ENCODE results near the gene KIF1B. TPM values are rescaled to one million over a fixed set of nuclear protein-coding genes. Genes with fewer than 3 reads are reported as not detected.

Gene KIF1B
- total RNA-seq, 4 donors from 2014 or later: 53.0 to 78.2 (median 64.8) TPM

DNA sequence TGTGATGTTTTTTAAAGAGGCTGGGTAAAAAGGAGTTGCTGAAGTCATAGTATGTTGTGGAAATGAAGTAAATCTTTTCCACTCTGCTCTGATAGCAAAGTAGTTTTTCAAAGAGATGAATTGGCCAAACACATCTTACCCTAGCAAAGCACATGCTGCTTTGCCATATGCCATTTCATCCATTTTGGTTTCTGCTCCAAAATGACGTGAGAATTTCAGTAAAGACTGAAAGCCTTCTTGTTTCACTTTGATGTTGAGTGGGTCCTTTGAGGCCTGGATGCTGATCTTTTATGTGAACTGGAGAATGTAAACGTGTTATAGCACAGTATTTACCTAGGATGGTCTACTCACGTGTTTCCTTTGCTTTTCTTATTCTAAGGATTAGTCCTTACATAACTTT is 115.2 kb downstream of the KIF1B start:
- Histone ChIP-seq H3K9me3 (no peaks in the 10 kb centered on the region), H3K36me3 (peaks cover 15 to 84% (median 51%) of the 10 kb centered on the region in 4 donors), H3K27me3 (no peaks in the 10 kb centered on the region), H3K4me3 (no peak overlapping the region), H3K4me1 (no peaks in the 10 kb centered on the region), H3K27ac (replicated peaks in 1 of 4) (no peak overlapping the region)
- TF ChIP-seq POLR2A (IDR thresholded peaks at IDR 0.05; ENCODE audit: low read depth) (no peak), EP300 (IDR thresholded peaks at IDR 0.05) (no peak), POLR2AphosphoS5 (IDR thresholded peaks at IDR 0.05) (no peak)
- TF ChIP-seq, protein P1, sequence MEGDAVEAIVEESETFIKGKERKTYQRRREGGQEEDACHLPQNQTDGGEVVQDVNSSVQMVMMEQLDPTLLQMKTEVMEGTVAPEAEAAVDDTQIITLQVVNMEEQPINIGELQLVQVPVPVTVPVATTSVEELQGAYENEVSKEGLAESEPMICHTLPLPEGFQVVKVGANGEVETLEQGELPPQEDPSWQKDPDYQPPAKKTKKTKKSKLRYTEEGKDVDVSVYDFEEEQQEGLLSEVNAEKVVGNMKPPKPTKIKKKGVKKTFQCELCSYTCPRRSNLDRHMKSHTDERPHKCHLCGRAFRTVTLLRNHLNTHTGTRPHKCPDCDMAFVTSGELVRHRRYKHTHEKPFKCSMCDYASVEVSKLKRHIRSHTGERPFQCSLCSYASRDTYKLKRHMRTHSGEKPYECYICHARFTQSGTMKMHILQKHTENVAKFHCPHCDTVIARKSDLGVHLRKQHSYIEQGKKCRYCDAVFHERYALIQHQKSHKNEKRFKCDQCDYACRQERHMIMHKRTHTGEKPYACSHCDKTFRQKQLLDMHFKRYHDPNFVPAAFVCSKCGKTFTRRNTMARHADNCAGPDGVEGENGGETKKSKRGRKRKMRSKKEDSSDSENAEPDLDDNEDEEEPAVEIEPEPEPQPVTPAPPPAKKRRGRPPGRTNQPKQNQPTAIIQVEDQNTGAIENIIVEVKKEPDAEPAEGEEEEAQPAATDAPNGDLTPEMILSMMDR (IDR thresholded peaks at IDR 0.05): no peak
- intact Hi-C loops (cut with DNase I): no loop called here
- 73% methylated on average over 3 of the region's 3 CpGs for WGBS
- DNase-seq (ENCODE audit: extremely low spot score): no peak

DNA sequence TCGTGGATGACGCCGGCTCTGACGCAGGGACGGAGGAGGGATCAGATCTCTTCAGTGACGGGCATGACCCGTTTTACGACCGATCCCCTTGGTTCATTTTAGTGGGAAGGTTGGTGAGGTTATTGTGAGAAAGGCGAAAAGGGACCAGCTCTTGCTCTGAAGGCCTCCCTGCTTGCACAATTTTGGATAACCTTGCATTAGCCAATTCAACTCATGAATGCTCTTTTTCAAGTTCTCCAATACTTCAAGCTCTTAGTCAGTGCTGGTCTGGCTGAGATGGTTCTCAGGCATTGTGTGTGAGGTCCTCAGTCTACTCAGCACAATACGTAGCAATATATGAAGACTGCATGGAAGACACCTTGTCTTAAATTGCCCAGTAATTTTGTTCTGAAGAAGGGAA is 115.9 kb downstream of the KIF1B start:
- Histone ChIP-seq H3K9me3 (no peaks in the 10 kb centered on the region), H3K4me1 (no peaks in the 10 kb centered on the region), H3K27ac (replicated peaks in 1 of 4) (no peak overlapping the region), H3K4me3 (no peak overlapping the region), H3K27me3 (no peaks in the 10 kb centered on the region), H3K36me3 (peaks cover 15 to 91% (median 51%) of the 10 kb centered on the region in 4 donors)
- DNase-seq (ENCODE audit: extremely low spot score): no peak
- TF ChIP-seq EP300 (IDR thresholded peaks at IDR 0.05): no peak
- TF ChIP-seq POLR2AphosphoS5 (IDR thresholded peaks at IDR 0.05): no peak
- no peak for TF ChIP-seq POLR2A (IDR thresholded peaks at IDR 0.05; ENCODE audit: low read depth)
- TF ChIP-seq, protein P1 (IDR thresholded peaks at IDR 0.05): no peak
- intact Hi-C loops (cut with DNase I): no loop called here
- WGBS: 97% methylated on average over 11 of the region's 11 CpGs

DNA sequence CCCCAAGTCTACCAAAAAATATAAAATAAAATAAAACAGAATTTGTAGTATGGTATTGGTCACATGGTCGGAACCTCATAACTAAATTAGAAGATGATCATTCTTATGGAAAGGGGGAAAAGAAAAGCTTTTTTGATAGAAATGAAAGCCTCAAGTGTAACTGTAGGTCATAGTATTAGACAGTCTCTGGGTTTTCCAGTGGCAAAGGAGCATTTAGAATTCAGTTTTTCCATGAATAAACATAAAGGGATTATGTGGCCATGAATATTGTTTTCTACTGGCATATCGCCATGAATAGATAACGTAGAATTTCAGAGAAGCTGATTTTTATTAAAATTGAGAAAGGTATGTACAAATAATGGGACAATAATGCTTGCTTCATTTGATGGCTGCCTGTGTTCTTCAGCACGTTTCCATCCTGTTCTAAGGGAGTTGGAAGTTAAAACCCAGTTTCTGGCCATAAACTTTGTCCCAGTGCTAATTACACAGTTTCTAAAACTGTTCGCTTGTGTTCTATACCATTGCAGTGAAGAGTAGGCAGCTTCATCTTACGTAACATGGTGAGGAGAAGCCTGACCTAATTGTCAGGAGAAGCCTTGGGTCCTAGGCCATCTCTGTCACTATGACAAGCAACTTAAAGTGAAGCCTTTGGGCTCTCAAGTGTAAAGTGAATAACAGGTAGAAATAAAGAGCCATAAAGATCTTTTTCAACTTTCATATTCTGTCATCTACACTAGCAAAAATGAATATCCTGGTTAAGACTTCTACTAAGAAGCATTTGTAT is 118.0 kb downstream of the KIF1B start:
- Histone ChIP-seq H3K27ac (replicated peaks in 1 of 4) (no peak overlapping the region), H3K4me3 (no peak overlapping the region), H3K4me1 (no peaks in the 10 kb centered on the region), H3K36me3 (peaks cover 15 to 83% (median 46%) of the 10 kb centered on the region in 4 donors), H3K27me3 (no peaks in the 10 kb centered on the region), H3K9me3 (no peaks in the 10 kb centered on the region)
- 85% methylated on average over 6 of the region's 6 CpGs for WGBS
- intact Hi-C loops (cut with DNase I): no loop called here
- no peak for DNase-seq (ENCODE audit: extremely low spot score)
- TF ChIP-seq, protein P1 (IDR thresholded peaks at IDR 0.05): no peak
- no peak for TF ChIP-seq POLR2A (IDR thresholded peaks at IDR 0.05; ENCODE audit: low read depth)
- no peak for TF ChIP-seq POLR2AphosphoS5 (IDR thresholded peaks at IDR 0.05)
- no peak for TF ChIP-seq EP300 (IDR thresholded peaks at IDR 0.05)

GRCh38 chr1:10337436-10337835 is 127.1 kb downstream of the KIF1B start:
- no peak for DNase-seq (ENCODE audit: extremely low spot score)
- H3K4me3 ChIP-seq: no peak overlapping the region
- no peak overlapping the region for H3K27ac ChIP-seq (replicated peaks in 1 of 4)
- no peaks in the 10 kb centered on the region for H3K9me3 ChIP-seq
- intact Hi-C loops (cut with DNase I): loop anchor here (5.0 to 10.0 kb wide), 2 partner anchors 130 to 383 kb away; no protein-coding TSS in a partner anchor
- peaks cover 45 to 96% (median 58%) of the 10 kb centered on the region in 4 donors for H3K36me3 ChIP-seq
- 65% methylated on average over 3 of the region's 3 CpGs for WGBS
- TF ChIP-seq, protein P1 (IDR thresholded peaks at IDR 0.05): no peak
- TF ChIP-seq EP300 (IDR thresholded peaks at IDR 0.05) (no peak), POLR2AphosphoS5 (IDR thresholded peaks at IDR 0.05) (no peak), POLR2A (IDR thresholded peaks at IDR 0.05; ENCODE audit: low read depth) (no peak)
- H3K4me1 ChIP-seq: peaks cover 0 to 13% (median 2%) of the 10 kb centered on the region in 4 donors
- H3K27me3 ChIP-seq: no peaks in the 10 kb centered on the region
